Esophagus muscularis mucosa (tissue), 4 donors: ENCODE results near the gene RALGAPA1.

Experiments
- CTCF ChIP-seq, 3 experiments: fragments of 200-600 bp in 2 of 3; fragments of 450-650 bp in 1 of 3; sonication (generic) in 2 of 3; IDR thresholded peaks; one replicate each; pipeline ENCODE4 v1.5.1; 2017 to 2019; ENCODE audit warnings: antibody characterized with exemption in 3 of 3, mild to moderate bottlenecking in 2 of 3, moderate library complexity in 1 of 3
- EP300 ChIP-seq: sonication (generic); formaldehyde crosslinking; IDR thresholded peaks from one replicate; pipeline ENCODE4 v1.6.1; 2017; ENCODE audit warnings: antibody characterized with exemption
- POLR2A ChIP-seq: fragments of 450-650 bp; IDR thresholded peaks from one replicate; pipeline ENCODE4 v1.6.1; 2017; ENCODE audit warnings: antibody characterized with exemption, moderate library complexity, mild to moderate bottlenecking, low read depth
- POLR2AphosphoS5 ChIP-seq, 2 donors: sonication (generic); formaldehyde crosslinking; IDR thresholded peaks; one replicate each; pipeline ENCODE4 v1.6.1; 2017; ENCODE audit warnings: antibody characterized with exemption in 2 of 2

- no peak for TF ChIP-seq CTCF (IDR thresholded peaks at IDR 0.05)
- TF ChIP-seq POLR2A: no peak
- no peak for TF ChIP-seq EP300
- no peak for TF ChIP-seq POLR2AphosphoS5 (IDR thresholded peaks at IDR 0.05)
These were observed 230.5 kb downstream of the RALGAPA1 start for GRCh38 chr14:35578639-35579038.
